Measurements from ENCODE around the gene CNTNAP1.

Gene CNTNAP1

GRCh38 chr17:42687707-42688320 is 5.5 kb downstream of the CNTNAP1 start:
- no peak overlapping the region for H3K4me3 ChIP-seq (ENCODE audit: low read depth, low read length)
- TF ChIP-seq CTCF (IDR thresholded peaks at IDR 0.05; ENCODE audit: low read depth, low read length, missing control alignments): no peak
- DNase-seq (ENCODE audit: low read depth): no peak

- no peak for TF ChIP-seq CTCF (IDR thresholded peaks at IDR 0.05; ENCODE audit: low read depth, low read length, missing control alignments)
- DNase-seq (ENCODE audit: low read depth): no peak
- H3K4me3 ChIP-seq (ENCODE audit: low read depth, low read length): no peak overlapping the region
These were observed 8.3 kb downstream of the CNTNAP1 start for GRCh38 chr17:42690596-42690995.

- no peak overlapping the region for H3K4me3 ChIP-seq (ENCODE audit: low read depth, low read length)
- DNase-seq (ENCODE audit: low read depth): no peak
- TF ChIP-seq CTCF (IDR thresholded peaks at IDR 0.05; ENCODE audit: low read depth, low read length, missing control alignments): no peak
These were observed 8.8 kb downstream of the CNTNAP1 start for GRCh38 chr17:42691021-42691545.

GRCh38 chr17:42692489-42692888 is 10.2 kb downstream of the CNTNAP1 start:
- no peak for TF ChIP-seq CTCF (IDR thresholded peaks at IDR 0.05; ENCODE audit: low read depth, low read length, missing control alignments)
- H3K4me3 ChIP-seq (ENCODE audit: low read depth, low read length): no peak overlapping the region
- DNase-seq (ENCODE audit: low read depth): no peak

GRCh38 chr17:42694524-42694923 is 12.2 kb downstream of the CNTNAP1 start:
- no peak overlapping the region for H3K4me3 ChIP-seq (ENCODE audit: low read depth, low read length)
- no peak for DNase-seq (ENCODE audit: low read depth)
- TF ChIP-seq CTCF (IDR thresholded peaks at IDR 0.05; ENCODE audit: low read depth, low read length, missing control alignments): no peak

- no peak for TF ChIP-seq CTCF (IDR thresholded peaks at IDR 0.05; ENCODE audit: low read depth, low read length, missing control alignments)
- DNase-seq (ENCODE audit: low read depth): no peak
- no peak overlapping the region for H3K4me3 ChIP-seq (ENCODE audit: low read depth, low read length)
These were observed 13.2 kb downstream of the CNTNAP1 start for GRCh38 chr17:42695500-42695899.

All from GM12864 (cell line).